HG03108 (cell line): ENCODE measurements around the gene PLA2G4B.
A peak's percentile ranks its signal among the peaks of the same experiment; 100 is the strongest.

Experiments
- ATAC-seq: cut with Tn5 transposase; IDR thresholded peaks from one replicate; pipeline ENCODE4 v1.9.1; 2021; ENCODE audit warnings: moderate library complexity; ENCODE audit not compliant: unreplicated experiment

PLA2G4B gene

GRCh38 chr15:41885841-41886240 is 47.2 kb downstream of the PLA2G4B start:
- no peak for ATAC-seq

GRCh38 chr15:41886741-41887140 is 48.1 kb downstream of the PLA2G4B start:
- no peak for ATAC-seq

- no peak for ATAC-seq
Observed at GRCh38 chr15:41887161-41887560, 48.5 kb downstream of the PLA2G4B start.

- ATAC-seq: no peak
Observed at GRCh38 chr15:41887893-41888292, 49.2 kb downstream of the PLA2G4B start.

GRCh38 chr15:41888662-41889253 is 50.1 kb downstream of the PLA2G4B start:
- ATAC-seq: no peak

- ATAC-seq: no peak
Observed at GRCh38 chr15:41890050-41890690, 51.5 kb downstream of the PLA2G4B start.

GRCh38 chr15:41891226-41891625 is 52.6 kb downstream of the PLA2G4B start:
- ATAC-seq: no peak

- ATAC-seq: no peak
Observed at GRCh38 chr15:41891946-41892345, 53.3 kb downstream of the PLA2G4B start.

GRCh38 chr15:41892621-41893421 is 54.2 kb downstream of the PLA2G4B start:
- ATAC-seq: no peak

GRCh38 chr15:41893422-41894250 is 55.0 kb downstream of the PLA2G4B start, which contains the start of gene SPTBN5:
SPTBN5 (minus strand) TSS chr15:41894053; CDS start chr15:41893497, 556 bp downstream.
- ATAC-seq: no peak

- no peak for ATAC-seq
Observed at GRCh38 chr15:41894251-41894790, 55.7 kb downstream of the PLA2G4B start.

- ATAC-seq: peak; percentile 91
Observed at GRCh38 chr15:41894791-41895463, 56.3 kb downstream of the PLA2G4B start.

GRCh38 chr15:41895491-41895890 is 56.8 kb downstream of the PLA2G4B start:
- ATAC-seq: no peak

- no peak for ATAC-seq
Observed at GRCh38 chr15:41895957-41896356, 57.3 kb downstream of the PLA2G4B start.

- no peak for ATAC-seq
Observed at GRCh38 chr15:41896566-41896965, 57.9 kb downstream of the PLA2G4B start.

GRCh38 chr15:41897363-41897799 is 58.7 kb downstream of the PLA2G4B start:
- ATAC-seq: no peak
